DND-41 (cell line): ENCODE measurements around the gene PACS2.

Experiments
- EZH2 ChIP-seq: IDR thresholded peaks from 3 replicates; pipeline ENCODE4 v1.6.1; 2012; ENCODE audit warnings: borderline replicate concordance, low read depth, mild to moderate bottlenecking, moderate library complexity, low read length, inconsistent platforms; ENCODE audit not compliant: severe bottlenecking
- TF ChIP-seq, protein P1 (sequence below): IDR thresholded peaks from 2 replicates; pipeline ENCODE4 v1.5.1; 2012; ENCODE audit warnings: borderline replicate concordance, low read length, moderate library complexity, mild to moderate bottlenecking; ENCODE audit not compliant: poor library complexity, severe bottlenecking; ENCODE audit errors: extremely low read depth

DNA sequence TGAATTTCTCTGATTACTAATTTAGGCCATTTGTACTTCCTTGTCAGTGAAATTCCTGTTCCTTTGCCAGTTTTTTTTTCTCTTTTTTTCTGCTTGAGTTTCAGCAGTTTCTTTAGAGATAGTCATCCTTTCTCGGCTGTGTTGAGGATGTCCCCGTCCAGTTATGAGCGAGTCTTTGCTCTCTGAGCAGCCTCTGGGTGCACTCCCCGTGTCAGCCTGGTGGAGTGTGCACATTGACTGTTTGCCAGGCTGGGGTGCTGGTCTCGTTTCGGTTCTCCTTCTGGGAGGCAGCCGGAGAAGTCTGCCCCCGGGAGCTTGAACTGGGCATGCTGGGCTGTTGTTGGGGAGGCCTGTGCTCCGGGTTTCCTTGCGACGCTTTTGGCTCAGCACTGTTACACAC, 3.0 kb downstream of the PACS2 start:
- TF ChIP-seq, protein P1, sequence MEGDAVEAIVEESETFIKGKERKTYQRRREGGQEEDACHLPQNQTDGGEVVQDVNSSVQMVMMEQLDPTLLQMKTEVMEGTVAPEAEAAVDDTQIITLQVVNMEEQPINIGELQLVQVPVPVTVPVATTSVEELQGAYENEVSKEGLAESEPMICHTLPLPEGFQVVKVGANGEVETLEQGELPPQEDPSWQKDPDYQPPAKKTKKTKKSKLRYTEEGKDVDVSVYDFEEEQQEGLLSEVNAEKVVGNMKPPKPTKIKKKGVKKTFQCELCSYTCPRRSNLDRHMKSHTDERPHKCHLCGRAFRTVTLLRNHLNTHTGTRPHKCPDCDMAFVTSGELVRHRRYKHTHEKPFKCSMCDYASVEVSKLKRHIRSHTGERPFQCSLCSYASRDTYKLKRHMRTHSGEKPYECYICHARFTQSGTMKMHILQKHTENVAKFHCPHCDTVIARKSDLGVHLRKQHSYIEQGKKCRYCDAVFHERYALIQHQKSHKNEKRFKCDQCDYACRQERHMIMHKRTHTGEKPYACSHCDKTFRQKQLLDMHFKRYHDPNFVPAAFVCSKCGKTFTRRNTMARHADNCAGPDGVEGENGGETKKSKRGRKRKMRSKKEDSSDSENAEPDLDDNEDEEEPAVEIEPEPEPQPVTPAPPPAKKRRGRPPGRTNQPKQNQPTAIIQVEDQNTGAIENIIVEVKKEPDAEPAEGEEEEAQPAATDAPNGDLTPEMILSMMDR, result no peak
- no peak for TF ChIP-seq EZH2
